ENCODE measurements around the gene ME2.
"Not testable (repeated sequence)": the region's sequence is repeated elsewhere in the genome, so short reads cannot be mapped to it uniquely, and the experiment has no call there.

ME2 gene

GRCh38 chr18:50928551-50928950 lies 49.6 kb downstream of the ME2 start:
- DNase-seq = peak; percentile 10

GRCh38 chr18:50933684-50934083 lies 54.8 kb downstream of the ME2 start:
- DNase-seq = no peak

- DNase-seq = no peak
These were observed 55.8 kb downstream of the ME2 start for GRCh38 chr18:50934545-50935211.

- no peak for DNase-seq
These were observed 56.7 kb downstream of the ME2 start for GRCh38 chr18:50935493-50936191.

GRCh38 chr18:50937183-50937582 lies 58.3 kb downstream of the ME2 start:
- no peak for DNase-seq

GRCh38 chr18:50938912-50939311 lies 60.0 kb downstream of the ME2 start:
- DNase-seq = no peak

- no peak for DNase-seq
These were observed 65.5 kb downstream of the ME2 start for GRCh38 chr18:50944245-50944932.

GRCh38 chr18:50945918-50946317 lies 67.0 kb downstream of the ME2 start:
- not testable (repeated sequence) for DNase-seq

- DNase-seq = no peak
These were observed 69.0 kb downstream of the ME2 start for GRCh38 chr18:50947899-50948298.

GRCh38 chr18:50949185-50949584 lies 70.3 kb downstream of the ME2 start:
- DNase-seq = no peak

- DNase-seq = no peak
These were observed 71.7 kb downstream of the ME2 start for GRCh38 chr18:50950626-50951025.

- DNase-seq = no peak
These were observed 74.9 kb downstream of the ME2 start for GRCh38 chr18:50953822-50954221.

- no peak for DNase-seq
These were observed 76.3 kb downstream of the ME2 start for GRCh38 chr18:50955253-50955652.

- no peak for DNase-seq
These were observed 77.2 kb downstream of the ME2 start for GRCh38 chr18:50956116-50956515.

- DNase-seq = no peak
These were observed 83.1 kb downstream of the ME2 start for GRCh38 chr18:50961974-50962373.

- DNase-seq = peak; percentile 79
These were observed 89.1 kb downstream of the ME2 start, which contains the start of gene ELAC1 for GRCh38 chr18:50967714-50968661. ELAC1 (plus strand) TSS chr18:50968040; CDS start chr18:50974405, 6,365 bp downstream.

- DNase-seq = no peak
These were observed 90.5 kb downstream of the ME2 start for GRCh38 chr18:50969448-50969847.

- DNase-seq = no peak
These were observed 91.1 kb downstream of the ME2 start for GRCh38 chr18:50970006-50970405.

GRCh38 chr18:50972404-50972803 lies 93.5 kb downstream of the ME2 start:
- peak; percentile 35 for DNase-seq

GRCh38 chr18:50973367-50974126 lies 94.6 kb downstream of the ME2 start:
- DNase-seq = peak; percentile 62

GRCh38 chr18:50977037-50977760 lies 98.3 kb downstream of the ME2 start:
- no peak for DNase-seq
